HG03571 (cell line): ENCODE results near the gene PDE9A.

ENCODE experiments used
- ATAC-seq: cut with Tn5 transposase; IDR thresholded peaks from one replicate; pipeline ENCODE4 v1.9.1; 2021; ENCODE audit not compliant: unreplicated experiment

PDE9A gene

GRCh38 chr21:42684109-42684916 lies 30.9 kb downstream of the PDE9A start:
- no peak for ATAC-seq

GRCh38 chr21:42685036-42685435 lies 31.6 kb downstream of the PDE9A start:
- ATAC-seq, result no peak

DNA sequence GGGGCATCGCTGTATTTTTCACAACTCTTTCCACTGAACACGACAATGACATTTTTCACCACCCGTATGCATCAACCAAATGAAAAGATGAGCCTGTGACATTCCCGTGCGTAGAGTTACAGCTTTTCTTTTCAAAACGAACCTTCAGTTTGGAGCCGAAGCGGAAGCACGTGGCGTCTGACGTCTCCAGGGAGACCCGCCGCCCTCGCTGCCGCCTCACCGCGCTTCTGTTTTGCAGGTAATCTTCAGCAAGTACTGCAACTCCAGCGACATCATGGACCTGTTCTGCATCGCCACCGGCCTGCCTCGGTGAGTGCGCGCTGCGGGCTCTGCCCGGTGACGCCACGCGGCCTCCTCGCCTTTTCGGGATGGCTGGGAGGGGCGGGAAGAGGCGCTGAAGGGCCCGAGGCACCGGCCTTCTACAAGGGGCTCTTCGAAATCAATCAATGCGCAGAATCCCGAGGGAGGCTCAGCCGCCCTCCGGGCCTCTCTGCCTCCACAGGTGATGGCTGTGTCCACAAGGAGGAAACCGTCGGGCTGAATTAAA lies 32.6 kb downstream of the PDE9A start:
- no peak for ATAC-seq

GRCh38 chr21:42687796-42688195 lies 34.4 kb downstream of the PDE9A start:
- ATAC-seq, result no peak

- no peak for ATAC-seq
Observed at GRCh38 chr21:42688226-42688840, 34.9 kb downstream of the PDE9A start.

GRCh38 chr21:42688841-42689371 lies 35.5 kb downstream of the PDE9A start:
- no peak for ATAC-seq

GRCh38 chr21:42690586-42690985 lies 37.2 kb downstream of the PDE9A start:
- no peak for ATAC-seq

DNA sequence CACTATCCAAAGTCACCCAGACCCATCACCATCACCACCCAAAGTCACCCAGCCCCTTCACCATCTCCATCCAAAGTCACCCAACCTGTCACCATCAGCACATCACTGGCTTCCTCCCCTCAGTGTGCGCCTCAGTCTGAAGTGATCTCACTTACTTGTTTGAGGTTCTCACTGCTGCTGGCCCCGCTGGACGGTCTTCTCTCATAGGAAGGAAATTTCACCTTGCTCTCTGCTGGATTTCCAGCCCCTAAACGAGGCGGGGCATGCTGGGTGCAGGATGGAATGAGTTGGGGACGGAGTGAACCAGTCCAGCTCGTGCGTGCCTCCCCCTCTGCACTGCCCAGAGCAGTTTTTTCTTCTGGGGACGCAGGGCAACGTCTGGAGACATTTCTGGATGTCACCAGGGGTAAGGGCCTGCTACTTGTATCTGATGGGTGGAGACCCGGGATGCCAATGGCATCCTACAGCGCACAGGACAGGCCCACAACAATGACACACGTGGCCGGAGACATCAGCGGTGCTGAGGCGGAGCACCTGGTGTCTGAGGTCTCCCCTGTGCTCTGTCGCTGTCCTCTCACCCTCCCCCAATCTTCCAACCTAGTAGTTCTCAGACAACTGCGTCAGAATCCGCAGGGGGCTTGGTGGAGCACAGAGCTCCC lies 38.6 kb downstream of the PDE9A start:
- no peak for ATAC-seq

- ATAC-seq, result no peak
Observed at GRCh38 chr21:42692688-42693087, 39.3 kb downstream of the PDE9A start.

- ATAC-seq, result no peak
Observed at GRCh38 chr21:42694751-42695696, 41.6 kb downstream of the PDE9A start.

DNA sequence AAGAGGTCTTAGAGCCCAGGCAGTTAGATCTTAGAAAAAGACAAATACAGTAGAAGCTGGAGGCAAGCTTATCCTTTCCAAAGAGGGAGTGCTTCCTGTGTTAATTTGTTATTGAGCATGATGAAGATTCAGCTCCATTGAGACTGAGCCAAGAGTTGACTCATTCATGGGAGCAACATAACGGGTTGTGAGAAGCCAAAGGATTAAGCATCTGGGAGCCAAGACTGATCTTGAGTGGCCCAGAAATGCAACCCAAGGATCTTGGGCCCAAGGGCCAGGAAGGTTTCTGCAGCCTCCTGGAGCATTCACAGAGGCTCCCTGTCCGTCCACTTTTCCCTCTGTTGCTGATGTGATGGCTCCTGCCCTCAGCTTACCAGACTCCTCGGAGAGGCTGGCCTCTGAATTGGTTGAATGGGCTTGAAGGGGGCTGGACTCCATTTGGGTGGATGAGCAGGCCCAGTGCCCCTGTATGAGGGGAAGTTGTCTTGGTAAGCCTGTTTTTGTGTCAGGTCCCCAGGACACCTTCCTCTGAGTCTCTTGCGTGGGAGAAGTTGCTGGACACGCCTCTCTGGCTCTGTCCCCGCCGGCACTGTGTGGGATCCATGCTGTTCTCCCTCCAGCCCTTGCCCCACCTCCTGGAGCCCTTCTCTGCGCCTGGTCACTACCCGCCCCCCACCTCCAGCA lies 42.4 kb downstream of the PDE9A start:
- ATAC-seq, result no peak

DNA sequence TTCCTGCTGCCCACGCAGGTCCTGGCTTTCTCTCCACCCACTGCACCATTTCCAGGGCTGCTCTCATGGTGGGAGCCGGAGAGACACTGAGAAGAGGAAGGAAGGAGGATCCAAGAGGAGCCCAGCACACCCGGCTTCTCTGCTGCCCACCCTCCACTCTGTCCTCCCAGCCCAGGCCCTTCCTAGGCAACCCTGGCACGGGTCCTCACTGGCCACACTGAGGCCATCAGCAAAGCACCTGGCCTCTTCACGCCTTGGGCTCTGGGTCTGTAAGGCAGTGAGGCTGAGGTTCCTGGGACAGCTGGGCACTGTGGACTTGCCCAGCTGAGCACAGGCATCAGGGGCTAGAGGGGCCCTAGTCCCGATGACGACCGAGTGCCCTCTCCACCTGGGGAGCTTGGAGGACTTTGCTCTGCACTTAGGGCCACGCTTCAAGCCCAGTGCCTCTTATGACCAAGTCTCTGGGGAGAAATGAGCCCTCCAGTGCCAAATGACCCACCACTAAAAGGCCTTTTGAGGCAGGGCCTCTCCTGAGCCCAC lies 43.1 kb downstream of the PDE9A start:
- ATAC-seq, result no peak

DNA sequence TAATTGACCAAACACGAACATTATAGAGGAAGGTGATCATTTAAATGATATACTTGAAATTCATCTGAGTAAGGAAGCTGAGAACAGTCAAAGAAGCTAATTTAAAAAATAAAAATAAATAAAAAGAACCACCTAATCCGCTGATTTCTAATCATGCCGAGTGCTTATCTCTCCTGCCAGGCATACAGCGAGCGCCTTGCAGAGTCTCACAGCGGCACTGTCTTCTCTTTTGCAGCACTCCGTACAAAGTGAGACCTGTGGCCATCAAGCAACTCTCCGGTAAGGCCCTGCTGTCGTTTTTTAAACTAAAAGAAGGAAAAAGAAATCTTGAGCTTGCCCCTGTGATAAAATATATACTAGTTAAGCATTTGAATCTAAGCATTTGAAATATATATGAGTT lies 45.3 kb downstream of the PDE9A start:
- ATAC-seq, result no peak

GRCh38 chr21:42699196-42699595 lies 45.8 kb downstream of the PDE9A start:
- no peak for ATAC-seq

GRCh38 chr21:42701706-42702456 lies 48.5 kb downstream of the PDE9A start:
- ATAC-seq, result no peak

DNA sequence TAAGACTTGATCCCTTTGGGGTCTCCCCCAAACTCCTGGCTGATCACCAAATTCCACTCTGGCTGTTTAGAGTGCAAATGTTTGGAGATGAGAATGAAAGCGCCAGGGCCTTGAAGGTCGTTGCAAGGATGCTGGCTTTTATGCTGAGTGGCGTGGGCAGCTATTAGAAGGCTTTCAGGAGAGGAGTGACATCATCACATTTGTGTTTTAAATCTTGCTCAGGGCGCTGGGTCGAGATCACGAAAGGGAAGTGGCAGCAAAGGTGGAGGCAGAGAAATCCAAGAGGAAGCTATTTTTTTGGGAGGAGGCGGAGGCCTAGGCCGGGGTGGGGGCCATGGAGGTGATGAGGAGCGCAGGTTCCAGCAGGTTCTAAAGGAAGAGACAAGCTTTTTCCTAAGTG lies 49.3 kb downstream of the PDE9A start:
- no peak for ATAC-seq

DNA sequence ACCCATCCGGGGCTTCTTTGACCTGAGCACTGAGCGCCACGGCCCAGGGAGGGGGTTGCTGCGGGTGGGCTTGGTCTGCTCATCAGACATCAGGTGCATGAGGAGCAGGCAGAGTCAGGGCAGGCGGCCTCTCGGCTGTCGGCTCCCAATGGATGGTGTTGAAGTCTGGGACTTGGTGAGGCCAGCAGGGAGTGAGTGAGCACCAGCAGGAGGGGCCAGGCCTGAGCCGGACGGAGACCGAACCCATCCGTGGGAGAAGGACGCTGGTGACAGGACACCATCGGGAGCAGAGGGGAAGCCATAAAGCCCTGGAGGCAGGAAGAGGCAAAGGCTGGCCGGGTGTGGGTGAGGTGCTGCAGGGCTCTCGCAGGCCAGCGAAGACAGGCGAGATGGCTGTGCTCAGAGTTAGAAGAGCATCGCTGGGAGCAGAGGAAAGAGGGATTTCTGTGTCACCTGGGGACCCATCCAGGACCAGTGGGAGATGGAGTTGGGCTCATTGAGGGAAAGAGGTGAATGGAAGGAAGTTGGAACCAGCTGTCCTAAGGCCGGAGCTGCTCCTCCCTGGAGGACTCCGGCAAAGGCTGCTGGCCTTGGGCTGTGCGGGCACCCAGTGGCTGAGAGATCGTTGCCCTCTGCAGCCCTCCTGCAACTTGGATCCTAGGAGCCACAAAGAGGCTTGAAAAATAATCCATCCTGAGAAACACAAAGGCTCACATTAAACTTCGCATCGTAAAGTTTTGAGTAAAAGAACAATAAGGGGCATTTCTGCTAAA lies 49.9 kb downstream of the PDE9A start:
- no peak for ATAC-seq

DNA sequence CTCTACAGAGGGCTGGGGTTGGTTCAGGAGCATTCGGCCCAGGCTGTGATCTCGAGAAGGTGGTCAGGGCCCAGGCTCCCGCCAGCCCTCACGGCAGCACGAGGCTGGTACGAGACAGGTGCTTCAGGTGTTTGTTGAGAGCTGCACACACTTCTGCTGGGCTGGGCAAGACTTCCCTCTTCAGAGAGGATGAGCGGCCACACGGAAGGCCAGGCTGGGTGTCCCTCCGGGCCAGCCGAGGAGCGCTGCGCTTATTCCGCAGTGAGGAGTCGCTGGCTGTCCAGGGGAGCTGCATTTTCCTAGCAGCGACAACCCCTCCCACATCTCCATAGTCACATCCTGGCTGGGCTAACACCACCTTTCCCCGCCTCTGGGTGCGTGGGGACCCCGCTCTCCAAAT lies 50.5 kb downstream of the PDE9A start:
- no peak for ATAC-seq
